WERI-Rb-1 (cell line): ENCODE data around the gene PRDX2.

ENCODE experiments used
- DNase-seq: peaks from one replicate; pipeline ENCODE4 v3.0.0-alpha.2; 2020
- H3K27ac ChIP-seq: fragments of 250-450 bp; sonication (Bioruptor Pico); 2 replicates; pipeline ENCODE4 v1.5.1; 2020; ENCODE audit warnings: mild to moderate bottlenecking, moderate library complexity
- H3K27me3 ChIP-seq: fragments of 250-450 bp; sonication (Bioruptor Pico); 2 replicates; pipeline ENCODE4 v1.5.1; 2021; ENCODE audit warnings: mild to moderate bottlenecking, low read depth, moderate library complexity; ENCODE audit not compliant: insufficient read depth, severe bottlenecking
- H3K36me3 ChIP-seq: fragments of 250-450 bp; sonication (Bioruptor Pico); 2 replicates; pipeline ENCODE4 v1.5.1; 2020; ENCODE audit warnings: mild to moderate bottlenecking, moderate library complexity
- H3K4me3 ChIP-seq: 2 replicates; pipeline ENCODE4 v1.5.1; 2011; ENCODE audit warnings: low read depth, mild to moderate bottlenecking, control low read depth, low read length
- H3K9me3 ChIP-seq: fragments of 250-450 bp; sonication (Bioruptor Pico); 2 replicates; pipeline ENCODE4 v1.5.1; 2021; ENCODE audit warnings: mild to moderate bottlenecking, moderate library complexity; ENCODE audit not compliant: severe bottlenecking
- TF ChIP-seq, protein P1 (sequence below): IDR thresholded peaks from 2 replicates; pipeline ENCODE4 v1.5.1; 2011; ENCODE audit warnings: low read depth, mild to moderate bottlenecking, control low read depth, inconsistent platforms, low read length

Gene PRDX2

DNA sequence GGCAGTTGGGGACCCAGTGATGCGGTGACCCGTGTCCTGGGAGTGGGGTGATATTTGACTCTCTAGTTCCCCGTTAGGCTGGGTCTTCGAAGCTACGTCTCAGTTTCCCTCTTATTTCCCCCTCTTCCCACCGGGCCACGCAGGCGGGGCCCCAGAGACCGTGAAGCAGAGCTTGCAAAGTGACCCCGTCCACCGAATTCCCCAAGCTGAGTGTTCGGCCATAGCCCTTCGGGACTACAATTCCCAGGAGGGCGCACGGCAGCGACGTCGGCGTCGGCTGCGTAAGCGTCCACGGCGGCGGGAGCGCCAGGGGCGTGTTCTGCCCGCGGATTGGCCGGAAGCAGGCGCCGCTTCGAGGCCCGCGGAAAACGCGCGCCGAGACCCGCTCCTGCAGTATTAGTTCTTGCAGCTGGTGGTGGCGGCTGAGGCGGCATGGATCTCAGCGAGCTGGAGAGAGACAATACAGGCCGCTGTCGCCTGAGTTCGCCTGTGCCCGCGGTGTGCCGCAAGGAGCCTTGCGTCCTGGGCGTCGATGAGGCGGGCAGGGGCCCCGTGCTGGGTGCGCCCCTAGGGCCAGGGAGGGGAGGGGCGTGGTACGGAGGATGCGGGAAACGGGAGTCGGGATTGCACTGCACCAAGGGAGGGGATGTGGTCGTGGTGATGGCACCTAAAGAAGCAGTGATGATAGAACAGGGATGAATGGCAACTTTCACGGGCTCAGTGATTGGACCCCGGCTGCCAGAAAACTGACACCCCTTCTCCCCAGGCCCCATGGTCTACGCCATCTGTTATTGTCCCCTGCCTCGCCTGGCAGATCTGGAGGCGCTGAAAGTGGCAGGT is 4.9 kb upstream of the PRDX2 start, which contains the start of gene RNASEH2A:
Gene RNASEH2A (plus strand): TSS at position 343 of the 840 bp plus-strand sequence. CDS start 90 bp downstream, at position 433.
- peak within 1 kb of the TSS; percentile 62 for H3K4me3 ChIP-seq
- TF ChIP-seq, protein P1, sequence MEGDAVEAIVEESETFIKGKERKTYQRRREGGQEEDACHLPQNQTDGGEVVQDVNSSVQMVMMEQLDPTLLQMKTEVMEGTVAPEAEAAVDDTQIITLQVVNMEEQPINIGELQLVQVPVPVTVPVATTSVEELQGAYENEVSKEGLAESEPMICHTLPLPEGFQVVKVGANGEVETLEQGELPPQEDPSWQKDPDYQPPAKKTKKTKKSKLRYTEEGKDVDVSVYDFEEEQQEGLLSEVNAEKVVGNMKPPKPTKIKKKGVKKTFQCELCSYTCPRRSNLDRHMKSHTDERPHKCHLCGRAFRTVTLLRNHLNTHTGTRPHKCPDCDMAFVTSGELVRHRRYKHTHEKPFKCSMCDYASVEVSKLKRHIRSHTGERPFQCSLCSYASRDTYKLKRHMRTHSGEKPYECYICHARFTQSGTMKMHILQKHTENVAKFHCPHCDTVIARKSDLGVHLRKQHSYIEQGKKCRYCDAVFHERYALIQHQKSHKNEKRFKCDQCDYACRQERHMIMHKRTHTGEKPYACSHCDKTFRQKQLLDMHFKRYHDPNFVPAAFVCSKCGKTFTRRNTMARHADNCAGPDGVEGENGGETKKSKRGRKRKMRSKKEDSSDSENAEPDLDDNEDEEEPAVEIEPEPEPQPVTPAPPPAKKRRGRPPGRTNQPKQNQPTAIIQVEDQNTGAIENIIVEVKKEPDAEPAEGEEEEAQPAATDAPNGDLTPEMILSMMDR, result 0 out of 2 replicates have a peak, but pooled peaks have one; percentile 1
- H3K27ac ChIP-seq, result peak within 1 kb of the TSS; percentile 90
- H3K36me3 ChIP-seq, result peaks cover 45% of the 10 kb centered on the region
- H3K9me3 ChIP-seq, result no peaks in the 10 kb centered on the region
- peak; percentile 91 for DNase-seq
- no peaks in the 10 kb centered on the region for H3K27me3 ChIP-seq

DNA sequence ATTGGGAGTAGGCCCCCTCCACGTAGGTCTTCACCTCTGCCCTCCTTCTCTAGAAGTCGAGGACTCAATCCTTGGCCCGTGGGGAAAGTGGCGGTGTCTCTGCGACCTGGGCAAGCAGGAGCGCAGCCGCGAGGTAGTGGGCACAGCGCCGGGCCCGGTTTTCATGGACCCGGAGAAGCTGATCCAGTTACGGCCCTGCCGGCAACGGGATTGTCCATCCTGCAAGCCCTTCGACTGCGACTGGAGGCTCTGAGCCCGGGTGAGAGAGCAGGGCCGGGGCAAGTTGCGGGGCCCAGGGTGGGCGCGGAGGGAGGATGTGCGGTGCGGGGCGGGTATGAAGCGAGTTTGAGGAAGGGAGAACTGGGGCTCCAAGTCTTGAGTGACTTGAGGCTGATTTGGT is 2.5 kb upstream of the PRDX2 start:
- DNase-seq, result no peak
- no peak overlapping the region for H3K4me3 ChIP-seq
- no peak overlapping the region for H3K27ac ChIP-seq
- peaks cover 45% of the 10 kb centered on the region for H3K36me3 ChIP-seq
- no peaks in the 10 kb centered on the region for H3K27me3 ChIP-seq
- TF ChIP-seq, protein P1, result no peak
- no peaks in the 10 kb centered on the region for H3K9me3 ChIP-seq

DNA sequence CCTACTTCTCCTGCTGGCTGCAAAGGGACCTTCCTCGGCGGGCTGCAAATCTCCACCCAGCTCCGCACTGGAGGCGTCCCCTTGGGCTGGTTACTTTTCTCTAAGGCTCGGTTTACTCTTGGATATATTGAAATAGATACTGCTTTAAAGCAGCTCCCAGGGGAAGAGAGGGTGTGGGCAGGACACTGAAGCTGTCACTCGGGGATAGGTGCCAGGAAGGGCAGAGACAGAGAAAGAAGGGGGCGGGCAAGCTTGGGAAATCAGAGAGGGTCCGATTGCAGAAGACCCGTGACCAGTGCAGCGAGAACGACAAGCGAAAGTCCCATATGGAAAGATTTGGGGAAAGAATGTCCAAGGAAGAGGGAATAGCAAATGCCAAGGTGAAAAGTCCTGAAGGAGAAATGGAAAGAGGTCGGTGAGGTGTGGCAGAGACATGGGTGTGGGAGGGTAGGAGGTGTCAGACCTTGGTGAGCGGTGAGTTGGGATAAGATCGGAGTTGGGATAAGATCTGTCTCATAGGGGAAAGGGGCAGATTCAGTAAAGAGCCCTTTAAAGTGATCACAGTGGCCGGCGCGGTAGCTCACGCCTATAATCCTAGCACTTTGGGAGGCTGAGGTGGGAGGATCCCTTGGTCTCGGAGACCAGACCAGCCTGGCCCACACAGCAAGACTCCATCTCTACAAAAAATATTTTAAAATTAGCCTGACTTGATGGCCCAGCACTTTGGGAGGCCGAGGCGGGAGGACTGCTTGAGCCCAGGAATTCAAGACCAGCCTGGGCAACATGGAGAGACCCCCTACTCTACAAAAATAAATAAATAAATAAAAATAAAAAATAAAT is 887 bp upstream of the PRDX2 start:
- H3K4me3 ChIP-seq, result peak overlapping the region; percentile 86
- H3K27ac ChIP-seq, result peak overlapping the region; percentile 92
- TF ChIP-seq, protein P1, result no peak

DNA sequence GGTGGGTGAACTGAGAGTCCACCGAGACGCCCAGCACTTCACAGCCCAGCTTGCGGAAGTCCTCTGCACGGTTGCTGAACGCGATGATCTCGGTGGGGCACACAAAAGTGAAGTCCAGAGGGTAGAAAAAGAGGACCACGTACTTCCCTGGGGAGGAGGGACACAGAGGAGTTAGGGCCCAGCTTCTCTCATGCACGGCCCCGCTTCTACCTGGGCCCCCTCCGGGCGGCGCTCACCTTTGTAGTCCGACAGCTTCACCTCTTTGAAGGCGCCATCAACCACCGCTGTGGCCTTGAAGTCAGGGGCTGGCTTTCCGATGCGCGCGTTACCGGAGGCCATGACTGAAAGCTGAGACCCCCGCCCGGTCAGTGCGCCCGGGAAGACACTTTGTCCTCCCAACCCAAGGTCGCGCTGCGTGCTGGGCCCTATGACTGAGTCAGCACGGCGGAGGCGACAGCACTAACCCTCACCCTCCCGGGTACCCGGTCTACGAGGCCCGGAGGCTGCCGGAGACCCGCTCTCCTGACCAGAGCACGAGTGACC is 606 bp downstream of the PRDX2 start:
- peak overlapping the region; percentile 92 for H3K27ac ChIP-seq
- no peak for DNase-seq
- H3K27me3 ChIP-seq, result no peaks in the 10 kb centered on the region
- TF ChIP-seq, protein P1, result no peak
- no peaks in the 10 kb centered on the region for H3K9me3 ChIP-seq
- peak overlapping the region; percentile 86 for H3K4me3 ChIP-seq
- peaks cover 42% of the 10 kb centered on the region for H3K36me3 ChIP-seq

More for the DNA sequence above, 887 bp upstream of the PRDX2 start:
- Histone ChIP-seq H3K9me3 (no peaks in the 10 kb centered on the region), H3K27me3 (no peaks in the 10 kb centered on the region), H3K36me3 (peaks cover 41% of the 10 kb centered on the region)
- no peak for DNase-seq

DNA sequence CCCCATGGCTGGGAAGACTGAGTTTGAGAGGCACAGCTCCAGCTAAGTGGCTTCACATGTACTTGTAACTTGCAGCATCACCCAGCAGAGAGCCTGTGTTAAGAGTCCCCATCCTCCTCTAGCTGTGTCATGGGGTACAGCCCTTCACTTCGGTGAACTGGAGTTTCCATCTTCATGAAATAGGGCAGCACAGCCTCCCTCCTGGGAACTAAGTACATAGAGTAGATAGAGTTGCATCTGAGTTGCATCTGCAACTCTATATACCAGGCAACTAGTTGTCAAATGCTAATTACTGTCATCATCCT is 1.2 kb downstream of the PRDX2 start:
- Histone ChIP-seq H3K27ac (no peak overlapping the region), H3K9me3 (no peaks in the 10 kb centered on the region), H3K4me3 (peak overlapping the region; percentile 86), H3K36me3 (peaks cover 42% of the 10 kb centered on the region), H3K27me3 (no peaks in the 10 kb centered on the region)
- DNase-seq, result no peak
- TF ChIP-seq, protein P1, result no peak
